Omental fat pad (tissue), 4 donors: Measurements from ENCODE around the gene AUTS2. TPM values are rescaled to one million over a fixed set of nuclear protein-coding genes. Genes with fewer than 3 reads are reported as not detected.

Experiments used
- ATAC-seq: fragments of 150-250 bp; one replicate; pipeline ENCODE4 v1.9.1; 2016; ENCODE audit warnings: mild to moderate bottlenecking, moderate library complexity; ENCODE audit not compliant: low FRiP score
- DNase-seq: peaks from one replicate; pipeline ENCODE4 v3.0.0-alpha.2; 2019; ENCODE audit warnings: low spot score
- total RNA-seq, 4 donors: library from RNA; depleted of rRNA; stranded (reverse); fragments of >200 nt; gene quantifications; one replicate each; pipeline ENCODE4 v1.1.0, GENCODE V29; 2016
- TF ChIP-seq, protein P1 (sequence below), 3 donors: fragments of 450-650 bp; IDR thresholded peaks; one replicate each; pipeline ENCODE4 v1.5.1; 2016 to 2017; ENCODE audit warnings: antibody characterized with exemption in 3 of 3, mild to moderate bottlenecking in 3 of 3, moderate library complexity in 2 of 3

AUTS2 gene
- total RNA-seq, 4 donors from 2014 or later, result 13.2 to 27.0 (median 21.2) TPM

DNA sequence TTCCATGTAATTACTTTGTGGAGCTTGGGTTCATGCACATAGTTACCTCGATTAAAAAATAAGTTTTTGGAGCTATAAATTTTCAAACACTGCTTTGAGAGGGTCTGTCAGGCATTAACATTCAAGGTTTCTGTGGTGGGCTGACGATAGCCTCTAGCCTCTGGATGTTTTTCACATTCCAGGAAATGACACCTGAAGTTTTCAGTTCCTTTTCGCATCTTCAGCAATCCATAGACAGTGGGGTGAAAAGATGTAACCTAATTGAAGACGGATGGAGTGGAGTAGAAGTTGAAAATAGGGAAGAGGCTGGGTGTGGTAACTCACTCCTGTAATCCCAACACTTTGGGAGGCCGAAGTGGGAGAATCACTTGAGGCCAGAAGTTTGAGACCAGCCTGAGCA, 197.7 kb downstream of the AUTS2 start:
- ATAC-seq (no peak), DNase-seq (no peak)
- TF ChIP-seq, protein P1, sequence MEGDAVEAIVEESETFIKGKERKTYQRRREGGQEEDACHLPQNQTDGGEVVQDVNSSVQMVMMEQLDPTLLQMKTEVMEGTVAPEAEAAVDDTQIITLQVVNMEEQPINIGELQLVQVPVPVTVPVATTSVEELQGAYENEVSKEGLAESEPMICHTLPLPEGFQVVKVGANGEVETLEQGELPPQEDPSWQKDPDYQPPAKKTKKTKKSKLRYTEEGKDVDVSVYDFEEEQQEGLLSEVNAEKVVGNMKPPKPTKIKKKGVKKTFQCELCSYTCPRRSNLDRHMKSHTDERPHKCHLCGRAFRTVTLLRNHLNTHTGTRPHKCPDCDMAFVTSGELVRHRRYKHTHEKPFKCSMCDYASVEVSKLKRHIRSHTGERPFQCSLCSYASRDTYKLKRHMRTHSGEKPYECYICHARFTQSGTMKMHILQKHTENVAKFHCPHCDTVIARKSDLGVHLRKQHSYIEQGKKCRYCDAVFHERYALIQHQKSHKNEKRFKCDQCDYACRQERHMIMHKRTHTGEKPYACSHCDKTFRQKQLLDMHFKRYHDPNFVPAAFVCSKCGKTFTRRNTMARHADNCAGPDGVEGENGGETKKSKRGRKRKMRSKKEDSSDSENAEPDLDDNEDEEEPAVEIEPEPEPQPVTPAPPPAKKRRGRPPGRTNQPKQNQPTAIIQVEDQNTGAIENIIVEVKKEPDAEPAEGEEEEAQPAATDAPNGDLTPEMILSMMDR (IDR thresholded peaks at IDR 0.05), result no peak

DNA sequence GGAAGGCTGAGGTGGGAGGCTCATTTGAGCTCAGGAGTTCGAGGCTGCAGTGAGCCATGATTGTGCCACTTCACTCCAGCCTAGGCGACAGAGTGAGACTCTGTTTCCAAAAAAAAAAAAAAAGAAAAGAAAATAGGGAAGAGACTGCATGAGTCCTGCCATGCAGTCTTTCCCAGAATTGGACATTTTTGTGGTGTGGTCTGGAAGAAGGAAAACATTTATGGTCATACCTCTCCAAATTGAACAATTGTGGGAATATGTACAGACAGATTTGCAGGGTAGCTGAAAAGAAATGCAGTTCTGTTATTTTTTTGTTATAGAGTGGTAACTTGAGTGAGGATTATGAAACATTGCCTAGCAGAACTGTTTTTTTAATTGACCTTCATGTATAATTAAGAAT, 198.1 kb downstream of the AUTS2 start:
- DNase-seq (no peak), ATAC-seq (no peak)
- TF ChIP-seq, protein P1 (IDR thresholded peaks at IDR 0.05), result no peak

DNA sequence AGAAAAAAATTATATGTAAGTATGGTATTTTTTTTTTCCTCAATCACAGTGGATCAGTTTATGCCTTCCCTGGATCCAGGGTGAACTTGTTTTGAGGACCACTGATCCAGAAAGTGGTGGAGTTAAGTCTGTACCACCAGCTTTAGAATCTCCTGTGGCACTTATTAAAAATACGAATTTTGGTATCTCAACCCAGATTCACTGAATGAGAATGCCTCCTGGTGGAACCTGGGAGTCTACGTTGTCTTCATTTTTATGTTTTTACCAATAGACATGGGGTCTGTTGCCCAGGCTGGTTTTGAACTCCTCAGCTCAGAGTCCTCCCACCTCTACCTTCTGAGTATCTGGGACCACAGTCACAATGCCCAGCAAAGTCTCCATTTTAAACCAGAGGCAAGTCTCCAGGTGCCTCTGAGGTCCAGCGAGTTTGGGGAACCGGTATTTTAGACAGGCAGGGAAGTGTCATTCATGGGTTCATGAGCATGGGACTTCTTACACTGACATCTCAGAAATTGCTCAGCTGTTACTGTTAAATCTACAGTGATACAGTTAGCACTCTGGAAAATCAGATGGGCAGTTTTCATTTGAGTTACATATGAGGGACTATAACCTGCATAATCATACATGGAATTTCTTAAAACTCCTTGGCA, 200.9 kb downstream of the AUTS2 start:
- TF ChIP-seq, protein P1 (IDR thresholded peaks at IDR 0.05), result no peak
- no peak for ATAC-seq
- DNase-seq, result no peak

DNA sequence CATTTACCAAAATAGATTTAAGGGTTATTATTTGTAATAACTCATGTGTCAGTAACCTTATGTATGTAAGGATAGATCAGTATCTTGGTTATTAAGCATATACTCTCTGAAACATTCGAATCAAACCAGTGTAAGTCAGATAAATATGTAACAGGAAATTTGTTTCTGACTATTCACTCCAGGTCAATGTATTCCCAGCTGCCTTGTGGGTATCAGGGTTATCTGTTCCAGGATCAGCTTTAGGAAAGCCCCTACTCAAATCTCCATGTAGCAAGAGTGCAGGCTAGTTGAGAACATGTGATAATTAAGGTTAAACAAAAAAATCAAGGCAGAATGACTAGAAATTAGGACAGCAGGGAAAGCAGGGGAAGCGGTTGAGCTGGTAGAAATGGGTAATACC, 201.7 kb downstream of the AUTS2 start:
- DNase-seq (no peak), ATAC-seq (no peak)
- TF ChIP-seq, protein P1 (IDR thresholded peaks at IDR 0.05), result no peak

DNA sequence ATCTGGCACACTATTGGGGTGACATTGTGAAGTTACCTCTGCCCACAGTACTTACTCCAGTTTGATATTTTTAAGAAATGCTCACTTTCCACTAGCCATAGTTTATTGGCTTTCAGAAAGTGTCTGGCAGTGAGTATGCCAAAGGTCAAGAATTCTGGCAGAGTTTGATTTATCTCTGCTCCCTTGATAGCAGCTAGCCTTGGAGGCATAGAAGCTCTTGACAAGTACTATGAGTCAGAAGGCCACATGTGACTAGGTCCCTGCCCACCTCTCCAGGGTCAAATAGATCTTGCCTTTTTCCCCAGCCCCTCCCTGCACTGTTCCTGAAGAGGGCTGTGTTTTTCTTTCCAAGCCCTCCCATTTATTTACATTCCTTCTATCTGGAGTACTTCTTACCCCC, 202.2 kb downstream of the AUTS2 start:
- DNase-seq, result no peak
- TF ChIP-seq, protein P1 (IDR thresholded peaks at IDR 0.05), result no peak
- ATAC-seq, result peak; percentile 54

DNA sequence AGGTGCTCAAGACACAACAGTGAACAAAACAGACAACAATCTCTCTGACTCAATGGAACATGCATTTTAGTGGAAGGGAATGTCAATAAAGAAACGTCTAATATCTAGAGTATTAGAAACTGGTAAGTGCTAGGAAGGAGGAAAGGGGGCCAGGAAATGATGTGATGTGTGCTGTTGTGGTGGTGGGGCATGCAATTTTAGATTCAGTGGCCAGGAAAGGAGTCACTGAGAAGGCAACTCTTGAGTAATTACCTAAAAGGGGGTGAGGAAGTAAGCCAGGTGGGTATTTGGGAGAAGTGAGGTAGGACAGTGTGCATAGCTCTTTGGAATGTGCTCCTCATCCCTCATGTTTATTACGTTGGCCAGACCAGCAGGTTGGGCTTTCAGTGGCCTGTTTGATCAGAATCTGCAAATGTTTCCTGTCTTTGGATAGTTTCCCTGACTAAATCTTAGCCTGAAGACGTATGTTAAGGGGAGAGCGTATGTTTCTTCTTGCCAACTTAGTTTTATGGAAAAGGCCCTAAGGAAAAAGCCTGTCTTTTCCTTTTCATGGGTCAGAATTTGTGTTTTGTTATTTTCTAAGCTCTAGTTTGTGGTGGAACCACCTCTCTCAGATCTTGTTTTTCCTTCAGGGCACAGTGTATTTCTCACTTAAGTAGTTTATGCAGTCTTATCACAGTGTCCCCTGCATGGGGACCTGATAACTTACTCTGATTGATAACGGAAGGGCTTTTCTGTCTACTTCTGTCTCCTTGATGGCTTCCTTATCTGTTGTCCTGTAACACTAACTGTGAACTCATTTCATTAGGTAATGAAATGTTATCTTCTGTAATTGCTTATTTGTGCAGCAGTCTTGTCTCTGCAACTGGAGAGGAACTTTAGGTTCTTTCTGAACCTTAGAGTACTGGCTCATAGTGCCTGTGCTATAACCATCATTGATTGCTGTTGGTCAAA, 203.7 kb downstream of the AUTS2 start:
- DNase-seq (no peak), ATAC-seq (no peak)
- TF ChIP-seq, protein P1 (IDR thresholded peaks at IDR 0.05), result no peak
